HG03520 (cell line): ENCODE data around the gene SEMA5A.
"Not testable (repeated sequence)": the region's sequence is repeated elsewhere in the genome, so short reads cannot be mapped to it uniquely, and the experiment has no call there.

Experiments
- ATAC-seq: cut with Tn5 transposase; IDR thresholded peaks from one replicate; pipeline ENCODE4 v1.9.1; 2021; ENCODE audit warnings: mild to moderate bottlenecking, moderate library complexity; ENCODE audit not compliant: unreplicated experiment

SEMA5A gene

GRCh38 chr5:9374025-9374424 is 171.8 kb downstream of the SEMA5A start:
- ATAC-seq, result no peak

- ATAC-seq, result no peak
These were observed 172.3 kb downstream of the SEMA5A start for GRCh38 chr5:9373571-9373970.

DNA sequence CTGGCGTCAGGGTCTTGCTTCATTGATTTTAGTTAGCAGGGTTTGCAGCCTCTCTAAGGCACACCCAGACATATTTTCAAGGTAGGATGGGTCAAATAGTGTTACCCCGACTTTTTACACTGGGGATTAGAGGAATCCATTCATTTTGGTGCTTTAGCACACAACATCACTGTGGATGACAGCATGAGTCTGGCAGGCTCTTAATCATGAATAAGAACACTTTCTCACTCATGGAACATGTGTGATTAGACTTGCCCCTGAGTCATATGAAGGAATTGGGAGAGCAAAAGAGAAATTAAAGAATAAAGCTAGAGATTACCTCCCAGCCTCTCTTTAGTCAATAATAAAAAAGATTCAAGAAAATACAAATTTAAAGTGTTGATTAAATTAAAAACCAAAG is 175.6 kb downstream of the SEMA5A start:
- no peak for ATAC-seq

DNA sequence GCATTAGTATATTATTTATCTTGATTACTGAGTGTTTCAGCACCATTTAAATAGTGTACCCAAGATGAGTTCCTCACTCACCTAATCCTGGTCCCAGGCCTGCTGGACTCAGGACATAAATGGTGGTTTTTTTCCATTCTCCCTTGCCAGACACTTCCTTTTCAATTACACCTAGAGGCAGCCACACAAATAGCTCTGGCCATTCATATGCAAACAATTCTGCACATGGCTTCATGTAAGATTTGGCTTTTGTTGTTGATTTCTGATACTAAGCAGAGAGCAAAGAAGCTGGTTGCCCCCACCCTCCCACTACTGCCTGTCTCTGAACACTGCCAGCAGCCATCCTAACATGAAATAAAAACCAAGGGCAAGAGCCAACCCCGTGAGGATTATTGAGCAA is 180.4 kb downstream of the SEMA5A start:
- ATAC-seq, result no peak

DNA sequence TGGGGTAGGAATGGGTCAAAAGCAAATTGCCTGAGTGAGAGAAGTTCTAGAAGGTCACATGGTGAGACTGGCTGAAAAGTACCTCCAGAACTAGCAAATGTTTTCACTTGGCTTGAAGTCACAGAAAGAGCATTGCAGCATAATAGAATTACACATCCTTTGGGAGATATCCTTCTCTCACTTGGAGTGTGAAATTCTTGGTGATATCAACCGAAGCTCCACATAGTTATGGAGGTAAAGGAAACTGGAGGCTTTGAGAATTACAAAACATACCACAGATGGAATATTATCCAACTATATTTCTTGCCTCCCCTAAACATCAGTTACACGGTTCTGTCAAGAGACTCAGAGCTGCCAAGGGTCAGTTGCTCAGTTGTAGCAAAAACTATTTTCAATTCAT is 182.4 kb downstream of the SEMA5A start:
- ATAC-seq, result peak; percentile 3

GRCh38 chr5:9363026-9363425 is 182.8 kb downstream of the SEMA5A start:
- peak; percentile 36 for ATAC-seq

- peak; percentile 40 for ATAC-seq
These were observed 183.3 kb downstream of the SEMA5A start for GRCh38 chr5:9362600-9362999.

- peak; percentile 76 for ATAC-seq
These were observed 184.0 kb downstream of the SEMA5A start for GRCh38 chr5:9361835-9362234.

- no peak for ATAC-seq
These were observed 186.8 kb downstream of the SEMA5A start for GRCh38 chr5:9358961-9359685.

DNA sequence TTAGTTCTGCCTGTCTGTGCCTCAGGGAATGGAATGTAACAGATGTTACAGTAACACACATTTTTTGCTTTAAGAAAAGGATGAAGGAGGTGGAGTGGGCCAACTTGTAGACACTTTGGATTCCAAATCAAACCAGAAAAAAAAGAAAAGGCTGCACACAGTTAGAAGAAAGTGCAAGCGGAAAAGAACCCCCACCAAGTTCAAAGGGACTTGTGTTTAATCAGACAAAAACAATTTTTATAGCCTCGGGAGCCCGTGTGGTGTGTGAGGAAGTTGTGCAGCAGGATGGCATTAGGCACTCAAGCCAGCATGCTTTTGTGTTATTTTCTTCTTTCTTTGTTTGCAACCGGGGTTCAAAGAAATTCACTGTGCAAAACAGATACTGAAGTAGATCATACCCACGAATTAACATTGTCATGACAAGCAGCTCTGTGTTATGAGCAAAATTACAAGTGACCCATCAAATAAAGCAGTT is 189.5 kb downstream of the SEMA5A start:
- no peak for ATAC-seq

DNA sequence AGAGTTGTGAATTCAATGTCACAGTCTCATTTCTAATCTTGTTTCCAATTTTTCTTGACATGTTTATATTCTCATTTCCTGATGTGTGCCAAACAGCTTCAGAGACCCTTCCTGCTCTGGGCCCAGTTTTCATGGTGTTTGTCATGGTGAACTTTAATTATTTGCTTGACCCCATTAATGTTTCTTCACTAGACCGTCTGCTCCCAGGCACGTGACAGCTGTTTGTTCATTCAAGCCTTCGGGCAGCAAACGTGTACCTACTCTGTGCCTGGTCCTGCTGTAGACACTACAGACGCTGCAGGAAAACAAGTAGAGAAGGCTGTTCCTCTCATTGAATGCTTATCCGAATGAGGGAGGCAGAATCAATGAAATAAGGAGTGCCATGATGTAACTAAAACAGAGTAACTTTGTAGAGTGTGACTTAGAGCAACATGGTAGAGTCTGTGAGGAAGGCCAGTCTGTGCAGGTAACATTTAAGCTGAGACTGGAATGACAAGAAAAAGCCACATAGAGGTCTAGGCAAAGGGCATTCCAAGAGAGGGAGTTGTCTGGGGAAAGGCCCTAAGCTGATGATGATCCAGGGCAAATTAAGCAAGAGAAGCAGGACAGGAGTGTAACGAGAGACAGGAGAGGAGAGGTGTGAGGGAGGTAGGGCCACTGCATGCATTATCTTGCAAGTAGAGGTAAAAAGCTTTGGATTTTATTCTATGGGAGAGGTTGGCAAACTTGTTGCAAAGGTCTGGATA is 191.4 kb downstream of the SEMA5A start:
- no peak for ATAC-seq

- not testable (repeated sequence) for ATAC-seq
These were observed 192.8 kb downstream of the SEMA5A start for GRCh38 chr5:9353048-9353447.

GRCh38 chr5:9351546-9351945 is 194.3 kb downstream of the SEMA5A start:
- no peak for ATAC-seq

DNA sequence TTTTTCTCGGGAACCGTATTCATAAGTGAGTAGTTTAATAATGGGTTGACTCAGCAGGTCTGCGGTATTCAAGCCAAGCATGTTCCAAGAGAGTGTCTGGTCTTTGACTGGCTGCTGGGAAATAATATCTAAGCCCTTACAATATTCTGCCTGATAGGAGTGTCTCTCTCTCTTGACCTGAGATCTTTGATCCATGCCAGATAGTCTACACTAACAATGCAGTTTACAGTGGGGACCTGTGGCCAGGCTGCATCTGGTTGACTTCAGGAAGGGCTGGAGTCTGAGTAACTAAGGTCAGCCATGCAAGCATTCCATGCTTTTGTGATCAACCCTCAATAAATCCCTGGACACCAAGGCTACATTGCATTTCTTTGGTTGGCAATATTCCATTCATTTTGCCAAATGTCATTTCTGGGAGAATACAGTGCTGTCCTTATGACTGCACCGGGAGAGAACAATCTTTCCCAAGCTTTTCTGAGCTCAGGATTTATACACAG is 195.5 kb downstream of the SEMA5A start:
- no peak for ATAC-seq

DNA sequence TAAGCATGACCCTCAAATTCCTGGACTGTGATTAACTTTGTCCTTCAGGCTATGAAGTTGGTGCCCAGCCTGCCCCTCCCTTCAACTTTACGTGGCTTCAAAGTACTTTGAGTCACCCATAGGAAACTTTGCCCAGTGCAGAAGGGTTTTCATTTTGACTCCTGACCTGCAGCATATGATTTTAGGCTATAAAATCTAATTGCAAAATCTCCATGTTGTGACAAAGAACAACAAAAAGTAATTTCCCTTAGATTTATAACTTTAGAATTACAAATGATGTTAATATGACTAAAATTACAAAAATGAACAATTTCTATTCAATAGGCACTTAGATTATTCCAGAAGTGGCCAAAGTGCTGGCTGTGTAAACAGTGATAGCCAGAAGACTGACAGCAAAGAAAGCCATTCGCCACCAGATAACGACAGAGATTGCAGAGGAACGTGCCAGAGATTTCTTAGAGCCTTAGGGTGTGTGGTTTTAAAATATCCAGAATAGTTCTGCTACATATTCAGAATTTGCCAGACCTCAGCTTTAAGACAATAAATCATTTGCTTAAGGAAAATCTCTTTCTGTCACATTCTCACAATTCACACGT is 197.4 kb downstream of the SEMA5A start:
- no peak for ATAC-seq

GRCh38 chr5:9347541-9348295 is 198.2 kb downstream of the SEMA5A start:
- ATAC-seq, result no peak

DNA sequence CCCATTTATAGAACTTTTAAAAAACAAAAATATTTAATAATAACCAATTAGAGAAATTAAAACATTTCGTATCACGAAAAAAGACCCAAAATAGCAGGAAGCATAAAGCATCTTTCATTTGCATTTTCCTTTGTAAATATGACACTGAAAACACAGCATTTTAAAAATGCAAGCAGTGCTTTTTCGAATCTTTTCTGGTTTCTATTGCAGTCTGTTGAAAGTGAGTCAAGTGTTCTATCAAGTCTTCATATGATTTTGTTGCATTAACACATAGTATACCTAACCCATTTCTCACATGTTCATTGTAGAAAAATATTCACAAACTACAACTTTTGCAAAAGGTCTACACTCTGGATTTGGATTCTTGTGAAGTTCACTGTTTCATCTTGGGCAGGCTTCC is 198.8 kb downstream of the SEMA5A start:
- no peak for ATAC-seq

GRCh38 chr5:9344751-9345240 is 201.1 kb downstream of the SEMA5A start:
- ATAC-seq, result no peak

DNA sequence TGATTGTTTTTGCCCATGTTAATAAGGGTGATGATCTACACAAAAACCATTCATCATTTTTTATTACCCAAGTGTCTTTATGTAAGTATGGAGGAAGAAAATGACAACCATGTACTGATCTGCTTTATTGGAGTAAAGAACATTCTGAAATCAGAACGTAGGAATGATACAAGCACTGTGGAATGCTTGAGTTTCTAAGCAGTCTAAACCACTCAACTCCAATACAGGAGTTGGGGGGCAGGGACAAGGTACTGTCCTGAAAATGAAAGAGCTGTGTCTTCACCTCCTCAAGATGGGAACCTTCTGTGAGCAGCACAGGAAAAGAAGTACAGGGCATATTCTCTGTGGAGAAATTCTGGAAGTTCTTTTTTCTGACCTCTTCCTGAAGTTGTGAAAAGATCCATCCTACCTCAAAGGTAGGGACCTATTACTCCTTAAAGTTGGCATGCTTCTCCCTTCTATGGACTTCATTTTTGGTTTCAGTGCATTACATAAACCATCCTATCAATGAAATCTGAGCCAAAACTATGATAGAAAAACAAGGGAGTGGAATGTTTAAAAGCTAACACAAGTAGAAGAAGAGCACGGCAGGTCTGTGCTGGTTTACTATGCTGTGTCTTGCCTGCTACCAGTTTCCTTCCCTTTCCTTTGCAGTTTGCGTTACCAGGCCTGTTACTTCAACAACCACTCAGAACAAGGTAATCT is 202.6 kb downstream of the SEMA5A start:
- no peak for ATAC-seq

- no peak for ATAC-seq
These were observed 203.6 kb downstream of the SEMA5A start for GRCh38 chr5:9342161-9342787.
